Activated naive CD4-positive, alpha-beta T cell treated with anti-CD3 and anti-CD28 coated beads, Interleukin-2, amount 10 ng/mL, durations not matched to agents 7 days and 5 days (primary cell): Measurements from ENCODE around the gene TDRD7.

Experiments used
- CTCF ChIA-PET: fragments of 350-600 bp; sonication (Branson Sonifier 250); formaldehyde crosslinking; loops from one replicate; lab custom pipeline; 2021; ENCODE audit warnings: antibody characterized with exemption; lab: Charles Lee
- DNase-seq: peaks from one replicate; pipeline ENCODE4 v3.0.0-alpha.2; 2020
- H3K27ac Mint-ChIP-seq: one replicate; pipeline ENCODE4 v1.8.0; 2021; ENCODE audit warnings: mild to moderate bottlenecking, moderate library complexity, mixed read lengths
- H3K27me3 Mint-ChIP-seq: one replicate; pipeline ENCODE4 v1.8.0; 2021; ENCODE audit warnings: mild to moderate bottlenecking, mixed read lengths
- H3K36me3 Mint-ChIP-seq: one replicate; pipeline ENCODE4 v1.8.0; 2021; ENCODE audit warnings: mixed read lengths
- H3K4me1 Mint-ChIP-seq: one replicate; pipeline ENCODE4 v1.8.0; 2021; ENCODE audit warnings: mixed read lengths
- H3K4me3 Mint-ChIP-seq: one replicate; pipeline ENCODE4 v1.8.0; 2021; ENCODE audit warnings: mild to moderate bottlenecking, moderate library complexity, mixed read lengths
- H3K9me3 Mint-ChIP-seq: one replicate; pipeline ENCODE4 v1.8.0; 2021; ENCODE audit warnings: mixed read lengths

The TDRD7 gene

DNA sequence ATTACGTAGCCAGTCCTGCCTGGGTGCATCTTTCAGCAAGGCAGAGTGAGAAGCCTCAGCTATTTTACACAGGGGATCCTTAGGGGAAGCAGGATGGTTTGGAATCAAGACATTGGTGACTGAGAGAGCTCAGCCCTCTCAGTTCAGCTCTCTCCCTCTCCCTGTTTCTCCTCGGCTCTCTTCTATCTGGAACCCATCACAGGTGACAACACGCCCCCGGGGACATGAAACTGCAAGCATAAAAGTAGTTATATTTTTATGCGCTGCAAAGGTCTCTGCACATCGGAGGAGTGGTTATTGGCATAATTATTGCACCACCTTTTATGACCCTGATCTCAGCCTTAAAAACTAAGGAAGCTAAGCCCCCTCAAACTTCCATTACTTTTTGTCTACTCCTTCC is 103.8 kb downstream of the TDRD7 start:
- Mint-ChIP-seq H3K36me3 (no peaks in the 10 kb centered on the region), H3K4me1 (no peaks in the 10 kb centered on the region), H3K4me3 (no peak overlapping the region), H3K9me3 (no peaks in the 10 kb centered on the region), H3K27ac (no peak overlapping the region), H3K27me3 (peaks cover 50% of the 10 kb centered on the region)
- CTCF ChIA-PET, result interaction anchor here (2.8 kb wide), 1 partner anchor 13 kb away, joined by 7 read pairs; no protein-coding TSS in a partner anchor
- no peak for DNase-seq

- H3K27me3 Mint-ChIP-seq, result peaks cover 53% of the 10 kb centered on the region
- no peaks in the 10 kb centered on the region for H3K36me3 Mint-ChIP-seq
- no peaks in the 10 kb centered on the region for H3K9me3 Mint-ChIP-seq
- H3K27ac Mint-ChIP-seq, result no peak overlapping the region
- H3K4me1 Mint-ChIP-seq, result no peaks in the 10 kb centered on the region
- H3K4me3 Mint-ChIP-seq, result no peak overlapping the region
- CTCF ChIA-PET, result interaction anchor here (1.2 to 2.8 kb wide), 2 partner anchors 14 to 18 kb away, joined by 3 to 7 read pairs; no protein-coding TSS in a partner anchor
- no peak for DNase-seq
Measured at GRCh38 chr9:97516111-97516510, 104.2 kb downstream of the TDRD7 start.

DNA sequence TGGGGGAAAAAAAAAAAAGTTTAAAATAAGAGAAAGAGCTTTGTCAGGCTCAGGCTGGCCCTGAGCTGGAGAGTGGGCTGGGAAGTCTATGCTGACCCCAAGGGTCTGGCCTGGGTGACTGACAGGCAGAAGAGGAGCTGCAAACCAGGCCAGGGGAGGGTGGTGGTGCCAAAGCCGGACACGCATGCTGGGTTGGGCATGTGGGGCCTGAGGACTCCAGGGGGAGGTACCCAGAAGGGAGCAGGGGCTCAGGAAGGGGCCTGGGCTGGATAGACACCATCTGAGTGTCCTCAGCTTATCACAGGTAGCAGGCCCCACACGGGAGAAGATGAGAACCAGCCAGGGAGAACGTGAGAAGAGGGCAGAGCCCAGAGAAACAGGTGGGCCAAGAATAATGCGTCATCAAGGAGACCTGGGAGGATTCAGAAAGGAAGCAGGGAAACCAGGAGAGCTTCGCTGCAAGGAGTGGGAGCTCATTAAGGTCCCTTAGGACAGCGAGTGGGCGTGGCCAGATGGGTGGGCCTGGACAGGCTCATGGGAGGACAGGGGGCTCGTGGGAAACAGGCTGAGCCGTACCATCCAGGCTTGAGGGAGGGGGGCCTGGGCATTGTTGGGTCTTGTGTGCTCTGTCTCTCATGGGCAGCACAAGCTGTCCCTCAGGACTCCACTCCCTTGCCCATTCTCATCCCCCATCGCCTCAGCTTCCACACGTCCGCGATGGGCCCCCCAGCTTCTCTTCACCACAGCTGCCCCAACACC is 105.6 kb downstream of the TDRD7 start:
- Mint-ChIP-seq H3K4me3 (no peak overlapping the region), H3K27ac (no peak overlapping the region), H3K4me1 (no peaks in the 10 kb centered on the region), H3K27me3 (peaks cover 53% of the 10 kb centered on the region), H3K36me3 (no peaks in the 10 kb centered on the region), H3K9me3 (no peaks in the 10 kb centered on the region)
- DNase-seq, result no peak
- CTCF ChIA-PET, result interaction anchor here (1.2 to 2.8 kb wide), 3 partner anchors 15 to 661 kb away, joined by 3 to 7 read pairs (median 3); no protein-coding TSS in a partner anchor

DNA sequence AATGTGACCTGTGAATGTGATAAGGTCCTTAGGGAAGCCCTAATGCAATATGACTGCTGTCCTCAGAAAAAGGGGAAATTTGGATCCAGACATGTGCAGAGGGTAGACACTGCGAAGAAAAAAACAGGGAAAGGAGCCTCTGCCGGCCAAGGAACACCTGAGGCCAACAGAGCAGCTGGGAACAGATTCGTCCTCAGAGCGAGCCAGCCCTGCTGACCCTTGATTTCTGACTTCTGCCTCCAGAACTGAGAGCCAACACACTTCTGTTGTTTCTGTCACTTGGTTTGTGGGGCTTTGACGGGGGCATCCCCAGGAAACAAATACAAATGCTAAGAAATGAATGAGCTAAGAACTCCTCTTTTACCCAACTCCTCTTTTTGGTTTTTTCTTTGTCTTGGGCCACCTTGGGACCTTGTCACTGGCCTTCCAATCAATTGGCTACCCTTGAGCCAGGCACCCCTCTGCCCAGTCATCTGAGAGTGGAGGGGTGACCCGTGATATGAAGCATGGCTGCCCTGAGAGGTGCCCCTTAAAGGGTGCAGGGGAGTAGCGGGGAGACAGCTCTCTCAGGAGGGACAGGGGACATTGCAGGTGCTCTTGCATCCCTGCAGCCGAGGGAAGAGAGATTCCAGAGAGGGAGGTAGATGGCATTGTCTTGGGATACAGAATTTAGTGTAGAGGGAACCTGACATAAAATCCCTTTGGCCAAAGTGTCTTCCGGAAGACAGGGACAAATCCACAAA is 106.4 kb downstream of the TDRD7 start:
- Mint-ChIP-seq H3K9me3 (no peaks in the 10 kb centered on the region), H3K36me3 (no peaks in the 10 kb centered on the region), H3K4me1 (no peaks in the 10 kb centered on the region), H3K27me3 (peaks cover 53% of the 10 kb centered on the region), H3K27ac (no peak overlapping the region), H3K4me3 (no peak overlapping the region)
- DNase-seq, result no peak
- CTCF ChIA-PET, result interaction anchor here (1.1 to 2.8 kb wide), 3 partner anchors 14 to 662 kb away, joined by 3 to 7 read pairs (median 3); no protein-coding TSS in a partner anchor

DNA sequence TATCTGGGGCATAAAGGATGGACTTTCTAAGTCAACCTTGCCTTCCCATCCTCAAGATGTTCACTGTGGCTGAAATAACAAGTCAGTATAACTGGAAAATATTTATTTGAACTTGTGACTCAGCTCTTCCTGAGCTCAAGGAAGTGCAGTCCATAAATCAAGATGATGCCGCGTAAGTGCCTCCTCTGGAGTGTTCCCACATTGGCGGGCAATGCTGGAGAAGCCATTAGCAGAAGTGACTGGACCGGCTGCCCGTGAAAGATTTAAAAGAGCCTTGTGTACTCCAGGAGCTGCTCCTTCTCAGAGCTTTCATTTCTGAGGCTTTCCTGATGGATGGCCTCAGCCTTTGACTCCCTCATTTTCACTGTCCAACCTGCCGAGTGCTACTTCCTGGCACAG is 107.0 kb downstream of the TDRD7 start:
- Mint-ChIP-seq H3K27me3 (peaks cover 53% of the 10 kb centered on the region), H3K4me1 (no peaks in the 10 kb centered on the region), H3K27ac (no peak overlapping the region), H3K4me3 (no peak overlapping the region), H3K36me3 (no peaks in the 10 kb centered on the region), H3K9me3 (no peaks in the 10 kb centered on the region)
- CTCF ChIA-PET, result interaction anchor here (1.1 to 1.2 kb wide), 2 partner anchors 15 to 662 kb away, joined by 3 read pairs; no protein-coding TSS in a partner anchor
- no peak for DNase-seq

- Mint-ChIP-seq H3K27ac (no peak overlapping the region), H3K4me1 (no peaks in the 10 kb centered on the region), H3K36me3 (no peaks in the 10 kb centered on the region), H3K4me3 (no peak overlapping the region), H3K9me3 (no peaks in the 10 kb centered on the region), H3K27me3 (peaks cover 53% of the 10 kb centered on the region)
- DNase-seq, result no peak
- CTCF ChIA-PET, result no interaction called here
Measured at GRCh38 chr9:97519441-97519970, 107.6 kb downstream of the TDRD7 start.

- Mint-ChIP-seq H3K36me3 (no peaks in the 10 kb centered on the region), H3K27ac (no peak overlapping the region), H3K9me3 (no peaks in the 10 kb centered on the region), H3K4me1 (no peaks in the 10 kb centered on the region), H3K27me3 (peaks cover 40% of the 10 kb centered on the region), H3K4me3 (no peak overlapping the region)
- CTCF ChIA-PET, result no interaction called here
- no peak for DNase-seq
Measured at GRCh38 chr9:97521576-97522333, 109.9 kb downstream of the TDRD7 start.

GRCh38 chr9:97524424-97524823 is 112.5 kb downstream of the TDRD7 start:
- H3K27ac Mint-ChIP-seq, result no peak overlapping the region

DNA sequence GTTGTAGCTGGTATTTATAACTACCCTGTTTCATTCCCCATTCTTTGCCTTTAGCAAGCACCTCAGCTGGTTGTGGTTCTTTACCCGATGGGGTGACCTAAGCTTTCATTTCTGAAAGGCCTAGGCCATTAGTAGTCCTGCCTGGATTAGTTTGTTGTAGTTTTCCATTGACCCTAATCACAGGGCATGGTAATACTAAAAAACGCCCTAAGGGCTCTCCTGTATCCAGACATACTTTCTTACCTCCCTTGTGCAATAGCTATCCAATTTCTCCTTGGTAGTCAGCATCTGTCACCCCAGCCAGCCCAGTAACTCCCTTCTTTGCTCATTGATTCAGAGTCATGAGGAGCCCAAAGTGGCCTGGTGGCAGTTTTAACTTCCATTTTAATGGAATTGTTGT is 113.6 kb downstream of the TDRD7 start:
- H3K27ac Mint-ChIP-seq, result no peak overlapping the region
- no peak overlapping the region for H3K4me3 Mint-ChIP-seq
- peaks cover 11% of the 10 kb centered on the region for H3K27me3 Mint-ChIP-seq
- DNase-seq, result no peak
- no peaks in the 10 kb centered on the region for H3K9me3 Mint-ChIP-seq
- H3K4me1 Mint-ChIP-seq, result peaks cover 7% of the 10 kb centered on the region
- CTCF ChIA-PET, result interaction anchor here (1.2 kb wide), 1 partner anchor 139 kb away, joined by 3 read pairs; no protein-coding TSS in a partner anchor
- no peaks in the 10 kb centered on the region for H3K36me3 Mint-ChIP-seq

More at GRCh38 chr9:97524424-97524823, 112.5 kb downstream of the TDRD7 start:
- CTCF ChIA-PET, result no interaction called here
- no peaks in the 10 kb centered on the region for H3K36me3 Mint-ChIP-seq
- DNase-seq, result no peak
- no peaks in the 10 kb centered on the region for H3K9me3 Mint-ChIP-seq
- peaks cover under 1% of the 10 kb centered on the region for H3K4me1 Mint-ChIP-seq
- no peak overlapping the region for H3K4me3 Mint-ChIP-seq
- peaks cover 18% of the 10 kb centered on the region for H3K27me3 Mint-ChIP-seq

DNA sequence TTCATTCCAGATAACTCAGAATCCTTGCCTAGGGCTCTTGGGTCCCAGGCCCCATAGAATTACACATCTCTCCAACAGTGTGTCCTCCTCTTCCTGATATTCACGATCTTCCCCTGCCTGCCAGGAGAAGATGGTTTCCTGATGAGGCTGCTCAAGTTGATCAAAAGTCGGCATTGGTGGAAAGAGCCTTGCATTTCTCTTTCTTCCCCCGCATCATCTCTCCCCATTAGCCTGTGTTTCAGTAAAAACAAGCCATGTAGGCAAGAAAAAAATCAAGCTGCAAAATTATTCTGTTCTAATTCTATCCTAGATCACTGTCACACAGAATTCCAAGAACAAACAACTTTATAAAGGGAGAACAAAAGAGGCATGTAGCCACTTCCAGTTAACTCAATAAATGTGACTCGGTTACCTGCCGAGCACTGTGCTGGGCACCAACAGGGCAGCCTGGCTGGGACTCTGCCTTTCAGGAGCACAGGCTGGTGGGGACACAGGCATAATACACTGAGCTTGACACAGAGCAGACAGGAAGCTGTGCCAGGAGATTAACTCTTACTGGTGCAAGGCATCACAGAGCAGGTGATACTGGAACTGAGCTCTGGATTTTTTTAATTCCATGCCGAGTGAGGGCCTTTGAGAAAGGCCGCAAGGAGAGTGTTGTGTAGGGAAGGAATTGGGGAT is 115.1 kb downstream of the TDRD7 start:
- H3K27me3 Mint-ChIP-seq, result peaks cover 4% of the 10 kb centered on the region
- H3K4me3 Mint-ChIP-seq, result no peak overlapping the region
- no peaks in the 10 kb centered on the region for H3K36me3 Mint-ChIP-seq
- H3K9me3 Mint-ChIP-seq, result no peaks in the 10 kb centered on the region
- peaks cover 7% of the 10 kb centered on the region for H3K4me1 Mint-ChIP-seq
- DNase-seq, result no peak
- H3K27ac Mint-ChIP-seq, result no peak overlapping the region
- CTCF ChIA-PET, result no interaction called here

DNA sequence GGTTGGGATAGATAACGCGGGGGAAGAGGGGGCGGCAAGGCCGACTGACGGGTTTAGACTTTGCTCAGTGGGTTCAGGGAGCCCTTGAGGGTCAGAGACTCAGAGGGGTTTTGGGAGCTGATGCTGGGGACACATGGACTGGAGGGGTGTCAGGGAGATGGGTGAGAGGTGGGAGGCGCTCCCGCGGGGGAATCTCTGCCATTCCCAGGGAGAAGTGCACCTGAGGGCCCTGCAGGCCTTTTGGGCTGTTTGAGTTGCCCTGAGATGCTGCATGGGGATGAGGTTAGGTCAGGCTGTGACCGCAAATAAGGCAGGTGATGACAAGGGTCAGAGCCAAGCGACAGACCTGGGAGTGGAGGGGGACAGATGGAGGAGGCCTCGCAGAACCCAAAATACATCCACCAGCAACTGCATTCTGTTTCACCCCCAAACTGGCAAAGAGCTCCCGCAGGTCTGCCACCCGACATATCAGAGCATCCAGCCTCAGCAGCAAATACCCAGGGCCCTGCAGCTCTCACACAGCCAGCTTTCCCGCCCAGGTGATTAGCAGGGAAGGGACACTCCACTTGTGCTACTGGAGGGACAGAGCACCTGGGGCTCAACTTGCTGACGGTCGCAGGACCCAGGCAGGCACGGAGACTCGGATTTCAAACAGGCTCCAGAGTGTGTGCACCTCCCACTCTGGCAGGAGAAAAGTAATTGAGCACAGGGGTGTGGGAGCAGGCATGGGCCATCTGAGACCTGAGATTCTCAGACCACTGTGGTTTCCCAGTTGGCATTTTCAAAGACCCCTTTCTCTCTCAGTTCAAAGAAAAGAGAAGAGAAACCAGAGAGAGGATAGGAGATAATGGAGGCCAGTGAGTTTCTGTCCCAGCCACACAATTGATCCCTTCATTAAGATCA is 116.0 kb downstream of the TDRD7 start:
- Mint-ChIP-seq H3K27ac (no peak overlapping the region), H3K4me1 (peaks cover 7% of the 10 kb centered on the region), H3K4me3 (no peak overlapping the region), H3K27me3 (peaks cover 8% of the 10 kb centered on the region), H3K36me3 (no peaks in the 10 kb centered on the region), H3K9me3 (no peaks in the 10 kb centered on the region)
- CTCF ChIA-PET, result no interaction called here
- no peak for DNase-seq

DNA sequence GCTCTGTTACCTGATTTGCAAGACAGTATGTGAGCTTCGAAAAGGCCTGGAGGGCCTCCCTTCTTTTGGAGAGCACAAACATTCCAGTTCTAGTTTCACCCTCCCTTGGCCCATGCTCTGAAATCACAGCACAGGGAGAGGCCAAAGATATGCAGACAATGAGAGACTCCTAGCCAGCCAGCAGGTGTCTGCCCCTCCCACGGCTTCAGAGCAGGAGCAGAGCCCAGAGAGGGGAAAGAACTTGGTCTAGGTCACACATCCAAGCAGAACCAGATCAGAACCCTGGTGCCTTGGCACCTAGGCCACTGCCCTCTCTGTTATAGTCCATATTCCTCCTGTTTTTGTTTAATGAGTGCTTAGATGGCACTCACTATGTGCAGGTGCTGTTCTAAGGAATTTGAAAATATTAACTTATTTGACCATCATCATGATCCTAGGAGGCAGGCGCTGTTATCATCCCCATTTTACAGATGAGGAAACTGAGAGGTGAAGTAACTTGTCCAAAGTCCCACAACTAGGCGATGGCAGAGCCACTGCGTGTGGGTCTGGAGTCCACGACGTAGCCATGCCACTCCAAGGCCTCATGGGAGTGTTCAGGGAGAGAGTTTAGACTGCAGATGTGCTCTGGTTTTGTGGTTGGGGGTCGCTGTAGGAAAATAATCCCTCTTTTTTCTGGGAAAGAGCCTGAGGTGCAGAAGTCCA is 116.8 kb downstream of the TDRD7 start:
- H3K36me3 Mint-ChIP-seq, result no peaks in the 10 kb centered on the region

More for the DNA sequence above, 116.8 kb downstream of the TDRD7 start:
- Mint-ChIP-seq H3K27me3 (peaks cover 8% of the 10 kb centered on the region), H3K4me1 (peaks cover 7% of the 10 kb centered on the region), H3K4me3 (no peak overlapping the region), H3K27ac (no peak overlapping the region), H3K9me3 (no peaks in the 10 kb centered on the region)
- DNase-seq, result no peak
- CTCF ChIA-PET, result interaction anchor here (0.9 to 1.0 kb wide), 2 partner anchors 40 to 70 kb away, joined by 3 read pairs; no protein-coding TSS in a partner anchor
